Testis (tissue), 2 donors: Measurements from ENCODE around the gene PSMB10.

Experiments
- POLR2A ChIP-seq: fragments of 450-650 bp; IDR thresholded peaks from one replicate; pipeline ENCODE4 v1.6.1; 2017; ENCODE audit warnings: antibody characterized with exemption, mild to moderate bottlenecking, moderate library complexity
- TF ChIP-seq, protein P1 (sequence below), 3 experiments: fragments of 450-650 bp in 2 of 3; fragments of 200-600 bp in 1 of 3; sonication (generic) in 1 of 3; IDR thresholded peaks; one replicate each; pipeline ENCODE4 v1.5.1; 2016 to 2019; ENCODE audit warnings: antibody characterized with exemption in 3 of 3, mild to moderate bottlenecking in 2 of 3, moderate library complexity in 1 of 3

DNA sequence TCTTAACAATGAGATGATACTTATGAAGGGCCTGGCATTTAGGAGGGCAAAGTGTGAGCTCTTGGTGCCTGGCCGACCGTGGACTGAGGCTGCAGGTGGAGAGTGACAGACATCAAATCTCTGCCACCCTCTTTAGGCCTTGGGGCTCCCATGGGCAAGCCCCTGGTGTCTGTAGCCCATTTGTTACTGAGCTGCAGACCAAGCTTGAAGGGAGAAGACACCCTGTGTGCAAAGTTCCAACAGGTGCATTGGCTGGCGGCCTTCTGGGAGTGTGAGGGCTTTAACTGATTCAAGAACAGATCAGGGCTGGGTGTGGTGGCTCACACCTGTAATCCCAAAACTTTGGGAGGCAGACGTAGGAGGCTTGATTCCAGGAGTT is 4.2 kb downstream of the PSMB10 start:
- TF ChIP-seq, protein P1, sequence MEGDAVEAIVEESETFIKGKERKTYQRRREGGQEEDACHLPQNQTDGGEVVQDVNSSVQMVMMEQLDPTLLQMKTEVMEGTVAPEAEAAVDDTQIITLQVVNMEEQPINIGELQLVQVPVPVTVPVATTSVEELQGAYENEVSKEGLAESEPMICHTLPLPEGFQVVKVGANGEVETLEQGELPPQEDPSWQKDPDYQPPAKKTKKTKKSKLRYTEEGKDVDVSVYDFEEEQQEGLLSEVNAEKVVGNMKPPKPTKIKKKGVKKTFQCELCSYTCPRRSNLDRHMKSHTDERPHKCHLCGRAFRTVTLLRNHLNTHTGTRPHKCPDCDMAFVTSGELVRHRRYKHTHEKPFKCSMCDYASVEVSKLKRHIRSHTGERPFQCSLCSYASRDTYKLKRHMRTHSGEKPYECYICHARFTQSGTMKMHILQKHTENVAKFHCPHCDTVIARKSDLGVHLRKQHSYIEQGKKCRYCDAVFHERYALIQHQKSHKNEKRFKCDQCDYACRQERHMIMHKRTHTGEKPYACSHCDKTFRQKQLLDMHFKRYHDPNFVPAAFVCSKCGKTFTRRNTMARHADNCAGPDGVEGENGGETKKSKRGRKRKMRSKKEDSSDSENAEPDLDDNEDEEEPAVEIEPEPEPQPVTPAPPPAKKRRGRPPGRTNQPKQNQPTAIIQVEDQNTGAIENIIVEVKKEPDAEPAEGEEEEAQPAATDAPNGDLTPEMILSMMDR (IDR thresholded peaks at IDR 0.05): no peak
- TF ChIP-seq POLR2A: no peak
